GM12892 (cell line): Measurements from ENCODE around the gene NPFFR1.

Experiments used
- POLR2AphosphoS5 ChIP-seq: IDR thresholded peaks from 2 replicates; pipeline ENCODE4 v1.6.1; 2011; ENCODE audit warnings: low read depth, low read length, control low read depth
- TAF1 ChIP-seq: IDR thresholded peaks from 2 replicates; pipeline ENCODE4 v1.6.1; 2011; ENCODE audit warnings: low read depth, mild to moderate bottlenecking, control low read depth, low read length, borderline replicate concordance

- TF ChIP-seq TAF1 (no peak), POLR2AphosphoS5 (no peak)
These were observed 51.0 kb downstream of the NPFFR1 start for GRCh38 chr10:70232859-70233108.
